Femur (tissue), 1 donor: ENCODE results near the gene FAM20C.

Experiments
- DNase-seq: peaks from one replicate; pipeline ENCODE4 v3.0.0-alpha.2; 2017

FAM20C gene

GRCh38 chr7:261341-262250 is 69.2 kb downstream of the FAM20C start:
- DNase-seq, result peak; percentile 16

DNA sequence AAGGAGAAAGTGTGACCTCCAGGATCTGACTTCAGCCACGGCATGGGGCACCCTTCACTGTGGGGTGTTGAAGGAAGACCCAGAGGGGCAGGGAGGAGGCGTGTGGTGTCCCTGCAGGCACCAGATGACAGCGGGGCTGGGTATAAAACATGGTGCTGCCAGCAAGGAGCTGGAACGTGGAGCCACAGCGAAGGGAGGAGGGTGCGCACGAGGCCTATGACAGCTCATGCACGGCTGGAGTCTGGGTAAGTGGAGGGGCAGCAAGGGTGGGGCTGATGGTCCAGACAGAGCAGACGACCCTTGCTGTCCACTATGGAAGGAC is 69.8 kb downstream of the FAM20C start:
- DNase-seq, result no peak

- peak; percentile 13 for DNase-seq
These were observed 70.4 kb downstream of the FAM20C start for GRCh38 chr7:262631-263311.

DNA sequence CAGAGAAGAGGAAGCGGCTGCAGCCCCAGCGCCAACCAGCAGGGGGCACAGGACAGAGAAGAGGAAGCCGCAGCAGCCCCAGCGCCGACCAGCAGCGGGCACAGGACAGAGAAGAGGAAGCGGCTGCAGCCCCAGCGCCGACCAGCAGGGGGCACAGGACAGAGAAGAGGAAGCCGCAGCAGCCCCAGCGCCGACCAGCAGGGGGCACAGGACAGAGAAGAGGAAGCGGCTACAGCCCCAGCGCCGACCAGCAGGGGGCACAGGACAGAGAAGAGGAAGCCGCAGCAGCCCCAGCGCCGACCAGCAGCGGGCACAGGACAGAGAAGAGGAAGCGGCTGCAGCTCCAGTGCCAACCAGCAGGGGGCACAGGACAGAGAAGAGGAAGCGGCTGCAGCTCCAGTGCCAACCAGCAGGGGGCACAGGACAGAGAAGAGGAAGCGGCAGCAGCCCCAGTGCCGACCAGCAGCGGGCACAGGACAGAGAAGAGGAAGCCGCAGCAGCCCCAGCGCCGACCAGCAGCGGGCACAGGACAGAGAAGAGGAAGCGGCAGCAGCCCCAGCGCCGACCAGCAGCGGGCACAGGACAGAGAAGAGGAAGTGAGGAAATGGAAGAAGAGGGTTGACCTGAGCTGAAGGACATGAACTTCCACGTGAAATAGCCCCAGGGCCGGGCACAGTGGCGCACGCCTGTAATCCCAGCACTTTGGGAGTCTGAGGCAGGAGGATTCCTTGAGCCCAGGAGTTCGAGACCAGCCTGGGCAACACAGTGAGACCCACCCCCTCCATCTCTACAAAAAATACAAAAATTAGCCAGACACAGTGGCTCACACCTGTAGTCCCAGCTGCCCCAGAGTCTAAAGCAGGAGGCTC is 71.3 kb downstream of the FAM20C start:
- peak; percentile 17 for DNase-seq

DNA sequence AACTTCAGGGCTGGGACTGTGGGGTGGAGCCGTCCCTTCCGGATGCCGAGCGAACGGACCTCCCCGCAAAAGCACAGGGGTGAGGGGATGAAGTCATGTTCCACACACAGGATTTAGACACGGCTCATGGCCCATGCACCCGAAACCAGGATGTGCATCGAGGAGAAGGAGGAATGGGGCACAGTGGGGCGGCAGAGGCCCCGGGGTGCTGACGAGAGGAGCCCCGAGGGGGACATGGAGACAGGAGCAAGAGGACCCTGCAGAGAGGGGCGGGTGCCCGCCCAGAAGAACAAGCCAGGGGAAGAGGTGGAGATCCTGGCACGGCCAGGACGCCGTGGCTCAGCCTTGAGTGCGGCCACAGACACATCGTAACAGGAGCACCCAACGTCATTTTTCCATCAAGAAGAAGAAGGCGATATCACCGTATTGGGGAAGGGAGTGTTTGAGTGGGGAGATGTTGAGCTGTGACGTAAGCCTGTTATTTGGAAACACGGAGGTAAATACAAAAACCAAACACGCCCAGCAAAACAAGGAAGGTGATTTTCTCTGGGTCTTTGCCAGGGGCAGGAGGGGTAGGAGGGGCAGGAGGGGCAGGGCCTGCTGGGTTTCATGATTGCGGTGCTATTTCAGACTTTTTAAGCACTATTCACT is 72.3 kb downstream of the FAM20C start:
- peak; percentile 20 for DNase-seq

GRCh38 chr7:265192-265997 is 73.0 kb downstream of the FAM20C start:
- peak; percentile 28 for DNase-seq

DNA sequence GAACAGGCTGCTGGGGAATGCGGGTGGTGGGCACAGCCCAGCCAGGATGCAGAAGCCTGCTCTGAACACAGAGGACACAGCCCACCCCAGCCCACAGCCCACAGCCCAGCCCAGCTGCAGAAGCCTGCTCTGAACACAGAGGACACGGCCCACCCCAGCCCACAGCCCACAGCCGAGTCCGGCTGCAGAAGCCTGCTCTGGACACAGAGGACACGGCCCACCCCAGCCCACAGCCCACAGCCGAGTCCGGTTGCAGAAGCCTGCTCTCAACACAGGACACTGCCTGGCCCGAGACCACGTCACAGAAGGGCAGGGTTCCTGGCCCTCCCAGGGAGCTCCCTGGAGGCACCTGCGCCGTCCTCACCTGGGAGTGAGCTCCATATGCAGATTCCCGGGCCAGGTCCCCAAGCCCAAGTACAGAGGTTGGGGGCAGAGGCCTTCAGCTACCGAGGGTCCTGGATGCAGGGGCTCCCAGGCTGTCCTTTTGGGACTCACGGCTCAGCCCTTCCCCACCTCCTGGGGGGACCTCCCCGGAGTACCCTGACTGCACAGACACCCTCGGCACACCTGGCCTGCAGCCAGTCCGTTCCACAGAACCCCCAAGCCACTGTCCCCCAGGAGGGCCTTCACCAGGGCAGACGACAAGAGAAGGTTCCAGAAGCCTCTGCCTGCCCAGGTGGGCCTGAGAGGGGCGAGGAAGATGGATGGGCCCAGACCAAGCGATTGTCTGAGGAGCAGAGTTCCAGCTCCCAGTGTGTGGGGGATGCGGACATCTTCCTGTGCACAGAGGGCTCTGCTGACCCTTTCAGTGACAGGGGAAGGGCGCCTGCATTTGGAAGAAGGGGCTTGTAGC is 73.9 kb downstream of the FAM20C start:
- peak; percentile 20 for DNase-seq

- DNase-seq, result peak; percentile 40
These were observed 74.8 kb downstream of the FAM20C start for GRCh38 chr7:266851-267840.

GRCh38 chr7:268991-269390 is 76.6 kb downstream of the FAM20C start:
- peak; percentile 1 for DNase-seq

- peak; percentile 11 for DNase-seq
These were observed 77.3 kb downstream of the FAM20C start for GRCh38 chr7:269721-270120.

DNA sequence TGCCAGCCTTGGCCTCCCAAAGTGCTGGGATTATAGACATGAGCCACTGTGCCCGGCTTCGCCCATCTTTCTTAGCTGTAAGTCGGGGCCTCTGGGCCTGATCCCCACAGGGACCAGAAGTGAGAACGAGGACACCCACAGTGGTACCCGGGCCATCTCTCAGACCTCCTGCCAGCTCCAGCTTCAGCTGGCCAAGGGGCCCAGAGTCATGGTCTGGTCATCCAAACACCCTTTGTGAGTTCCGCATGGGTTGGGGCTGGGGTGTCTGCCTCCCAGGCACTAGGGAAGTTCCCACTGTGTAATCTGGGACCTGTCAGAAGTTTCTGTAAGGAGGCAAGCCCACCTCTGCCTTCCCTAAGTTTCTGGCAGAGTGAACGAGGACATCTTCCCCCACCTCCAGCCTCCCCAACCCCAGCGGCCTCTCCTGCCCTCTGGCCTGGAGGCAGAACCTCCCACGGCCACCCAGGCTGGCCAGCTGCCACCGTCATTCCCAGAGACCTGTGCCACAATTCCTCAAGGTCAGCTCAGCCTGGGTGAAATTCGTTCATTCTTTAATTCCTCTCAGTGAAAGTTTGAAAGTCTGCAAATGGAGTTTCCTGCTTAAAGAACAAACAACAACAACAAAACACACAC is 78.1 kb downstream of the FAM20C start:
- DNase-seq, result peak; percentile 11

DNA sequence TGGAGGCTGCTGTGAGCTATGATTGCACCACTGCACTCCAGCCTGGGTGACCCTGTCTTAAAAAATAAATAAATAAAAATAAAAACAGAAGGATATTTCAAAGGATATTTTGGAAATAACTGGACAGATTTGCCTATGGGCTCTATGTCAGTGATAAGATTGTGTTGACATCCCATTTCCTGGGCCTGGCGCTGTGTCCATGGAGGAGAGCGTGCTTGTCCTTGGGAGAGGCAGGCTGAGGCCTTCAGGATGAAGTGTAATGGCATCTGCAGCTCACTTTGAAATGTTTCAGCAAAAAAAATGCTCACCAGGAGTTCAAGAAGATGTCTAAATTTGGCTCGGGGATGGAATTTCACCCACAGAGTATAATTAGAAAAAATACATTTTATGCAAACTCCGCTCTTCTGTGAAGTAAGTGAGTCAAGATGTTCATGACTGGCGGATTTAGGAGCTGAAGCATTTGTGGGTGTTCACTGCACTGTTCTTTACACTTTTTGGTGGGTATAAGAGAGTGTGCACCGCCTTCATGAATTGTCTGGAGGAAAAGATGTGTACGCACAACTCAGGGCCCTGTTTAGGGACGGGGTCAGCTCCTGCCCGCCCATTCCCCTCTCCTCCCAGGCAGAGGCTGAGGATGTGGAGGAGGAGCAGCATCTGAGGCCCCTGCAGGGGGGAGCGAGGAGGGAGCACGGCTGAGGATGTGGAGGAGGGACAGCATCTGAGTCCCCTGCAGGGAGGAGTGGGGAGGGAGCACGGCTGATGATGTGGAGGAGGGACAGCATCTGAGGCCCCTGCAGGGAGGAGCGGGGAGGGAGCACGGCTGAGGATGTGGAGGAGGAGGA is 79.1 kb downstream of the FAM20C start:
- DNase-seq, result peak; percentile 6

GRCh38 chr7:272108-272615 is 79.8 kb downstream of the FAM20C start:
- no peak for DNase-seq

DNA sequence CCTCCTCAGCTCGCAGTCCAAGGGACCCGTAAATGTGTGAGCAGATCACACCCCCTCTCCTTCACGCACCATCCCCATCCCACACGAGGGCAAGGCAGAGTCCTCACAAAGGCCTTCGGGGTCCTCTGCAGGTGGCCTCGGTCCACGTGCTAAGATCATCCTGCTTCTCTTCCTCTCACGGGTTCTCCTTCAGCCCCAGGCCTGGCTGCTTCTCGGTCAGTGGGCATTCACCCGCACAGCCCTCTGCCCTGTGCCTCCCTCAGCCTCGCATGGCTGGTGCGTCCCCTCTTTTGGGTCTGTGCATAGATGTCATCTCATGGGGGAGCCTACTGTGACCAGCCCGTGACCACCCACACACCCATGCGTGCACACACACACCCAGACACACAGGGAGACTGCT is 80.3 kb downstream of the FAM20C start:
- peak; percentile 11 for DNase-seq

DNA sequence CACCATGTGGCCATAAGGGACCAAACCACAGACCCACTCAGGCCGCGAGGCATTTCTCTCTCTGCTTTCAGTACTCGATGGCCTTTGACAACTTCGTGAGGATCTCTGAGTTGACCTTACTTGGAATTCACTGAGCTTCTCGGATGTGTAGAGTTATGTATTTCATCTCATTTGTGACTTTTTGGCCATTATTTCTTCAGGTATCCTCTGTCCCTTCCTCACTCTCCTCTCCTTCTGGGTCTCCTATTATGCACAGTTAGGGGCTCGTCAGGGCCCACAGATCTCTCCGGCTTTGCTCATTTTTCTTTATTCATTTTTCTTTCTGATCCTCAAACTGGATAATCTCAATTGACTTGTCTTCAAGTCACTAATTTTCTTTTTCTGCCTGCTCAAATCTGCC is 81.0 kb downstream of the FAM20C start:
- no peak for DNase-seq

- DNase-seq, result no peak
These were observed 81.9 kb downstream of the FAM20C start for GRCh38 chr7:274266-274665.

- peak; percentile 7 for DNase-seq
These were observed 84.0 kb downstream of the FAM20C start for GRCh38 chr7:276230-276835.
